Stimulated activated CD8-positive, alpha-beta memory T cell treated with anti-CD3 and anti-CD28 coated beads, Interleukin-15, amount 100 ng/mL, for 4 hours (primary cell): Measurements from ENCODE around the gene MAST3.

ENCODE experiments used
- DNase-seq, 2 donors: peaks; one replicate each; pipeline ENCODE4 v3.0.0-alpha.2; 2020; ENCODE audit warnings: low read depth in 2 of 2

MAST3 gene

DNA sequence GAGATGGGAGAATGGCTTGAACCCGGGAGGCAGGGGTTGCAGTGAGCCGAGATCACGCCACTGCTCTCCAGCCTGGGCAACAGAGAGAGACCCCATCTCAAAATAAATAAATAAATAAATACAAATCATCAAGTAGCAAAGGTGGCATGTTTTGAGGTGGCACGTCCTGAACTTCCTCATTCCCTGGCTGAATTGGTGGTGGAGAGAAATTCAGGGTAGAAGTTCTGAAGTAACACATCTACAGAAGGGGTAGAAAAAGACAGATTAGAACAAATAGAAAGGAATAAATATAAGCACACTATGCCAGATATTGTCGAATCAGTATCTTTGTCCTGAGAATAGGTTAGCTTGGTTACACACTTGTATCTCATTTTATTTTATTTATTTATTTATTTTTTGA, 82.4 kb downstream of the MAST3 start:
- DNase-seq = no peak

DNA sequence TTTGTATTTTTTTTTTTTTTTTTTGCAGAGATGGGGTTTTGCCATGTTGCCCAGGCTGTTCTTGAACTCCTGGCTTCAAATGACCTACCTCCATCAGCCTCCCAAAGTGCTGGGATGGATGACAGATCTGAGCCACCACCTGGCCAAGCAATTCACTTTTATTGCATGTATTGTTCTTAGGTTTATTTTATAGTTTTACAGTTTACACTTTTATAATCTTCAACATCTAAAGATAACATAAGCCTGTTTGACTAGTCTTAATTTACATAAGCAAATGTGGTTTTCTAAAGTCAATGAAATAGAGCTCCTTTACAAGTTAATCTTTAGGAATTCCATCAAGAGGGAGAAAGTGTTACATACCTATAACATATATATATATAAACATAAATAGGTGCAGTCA, 86.0 kb downstream of the MAST3 start:
- DNase-seq = no peak

DNA sequence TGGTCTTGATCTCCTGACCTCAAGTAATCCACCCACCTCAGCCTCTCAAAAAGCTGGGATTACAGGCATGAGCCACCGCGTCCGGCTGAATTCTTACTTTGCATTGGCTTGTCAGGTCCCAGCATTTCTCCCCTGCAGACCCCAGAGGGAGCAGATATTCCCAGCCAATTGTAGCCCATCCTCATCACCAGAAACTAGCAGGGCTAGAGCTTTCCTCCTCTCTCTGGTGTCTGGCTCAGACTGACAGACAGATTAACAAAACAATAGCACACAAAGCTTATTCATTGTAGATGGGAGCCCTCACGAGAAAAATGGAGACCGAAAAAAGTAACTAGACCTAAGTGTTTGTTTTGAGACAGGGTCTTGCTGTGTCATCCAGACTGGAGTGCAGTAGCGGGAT, 88.0 kb downstream of the MAST3 start:
- DNase-seq = no peak

DNA sequence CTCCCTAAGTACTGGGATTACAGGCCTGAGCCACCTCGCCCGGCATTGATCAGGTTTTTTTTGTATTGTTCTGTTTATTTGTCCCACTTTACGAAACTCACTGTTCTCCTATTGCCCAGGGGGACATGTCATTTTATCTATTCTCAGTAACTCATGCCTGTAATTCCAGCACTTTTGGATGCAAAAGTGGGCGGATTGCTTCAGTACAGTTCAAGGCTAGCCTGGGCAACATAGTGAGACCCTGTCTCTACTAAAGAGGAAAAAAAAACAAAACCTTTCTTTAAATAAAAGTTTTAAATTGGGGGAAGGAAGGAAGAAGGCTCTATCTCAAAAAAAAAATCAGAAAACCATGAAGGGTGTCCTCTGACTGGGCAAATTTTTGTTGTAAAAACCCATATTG, 92.7 kb downstream of the MAST3 start:
- DNase-seq = no peak

DNA sequence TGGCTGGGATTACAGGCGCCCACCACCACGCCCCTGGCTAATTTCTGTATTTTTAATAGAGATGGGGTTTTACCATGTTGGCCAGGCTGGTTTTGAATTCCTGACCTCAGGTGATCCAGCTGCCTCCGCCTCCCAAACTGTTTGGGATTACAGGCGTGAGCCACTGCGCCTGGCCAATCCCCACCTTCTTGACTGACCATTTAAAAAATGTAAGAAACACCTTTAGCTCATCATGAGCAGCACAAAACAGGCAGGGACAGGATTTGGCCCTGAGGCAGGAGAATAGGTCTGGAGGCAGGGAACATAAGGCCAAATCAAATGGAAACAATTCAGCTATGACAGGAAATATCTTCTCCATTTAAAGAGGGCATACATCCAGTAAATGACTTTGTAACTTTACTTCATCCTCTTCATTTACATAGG, 94.1 kb downstream of the MAST3 start:
- DNase-seq = no peak

DNA sequence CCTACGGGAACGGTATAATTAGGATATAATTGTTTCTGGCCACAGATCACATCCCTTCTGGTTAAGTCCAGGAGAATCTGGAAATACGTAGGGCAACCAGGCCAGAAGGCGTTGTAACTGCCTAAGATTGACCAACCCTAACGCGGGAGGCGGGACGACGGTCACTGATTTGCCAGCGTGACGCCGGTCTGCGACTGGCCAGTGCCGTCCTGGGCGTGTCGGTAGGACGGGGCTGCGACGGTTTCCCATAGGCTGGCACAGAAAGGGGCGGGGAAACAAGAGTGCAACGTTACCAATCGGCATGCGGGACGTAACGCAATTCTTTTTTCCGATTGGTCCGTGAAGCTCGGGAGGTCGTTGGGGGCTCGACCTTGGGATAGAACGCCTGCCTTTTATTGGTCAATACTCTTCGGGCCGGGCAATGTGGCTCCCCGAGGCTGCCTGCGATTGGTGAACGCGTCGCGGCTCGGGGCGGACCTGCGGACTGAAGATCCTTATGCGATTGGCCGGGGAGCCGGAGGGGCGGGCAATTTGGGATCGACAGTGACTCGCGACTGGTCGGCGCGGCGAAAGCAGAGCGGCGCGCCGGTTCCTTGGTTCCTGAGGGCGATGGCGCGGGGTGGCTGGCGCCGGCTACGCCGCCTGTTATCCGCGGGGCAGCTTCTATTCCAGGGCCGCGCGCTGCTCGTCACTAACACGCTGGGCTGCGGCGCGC, 95.3 kb downstream of the MAST3 start, which contains the start of gene MPV17L2:
Gene MPV17L2 (plus strand): TSS at position 546 of the 715 bp plus-strand sequence. CDS start 64 bp downstream, at position 610.
- DNase-seq = peak; percentile 96 to 98

DNA sequence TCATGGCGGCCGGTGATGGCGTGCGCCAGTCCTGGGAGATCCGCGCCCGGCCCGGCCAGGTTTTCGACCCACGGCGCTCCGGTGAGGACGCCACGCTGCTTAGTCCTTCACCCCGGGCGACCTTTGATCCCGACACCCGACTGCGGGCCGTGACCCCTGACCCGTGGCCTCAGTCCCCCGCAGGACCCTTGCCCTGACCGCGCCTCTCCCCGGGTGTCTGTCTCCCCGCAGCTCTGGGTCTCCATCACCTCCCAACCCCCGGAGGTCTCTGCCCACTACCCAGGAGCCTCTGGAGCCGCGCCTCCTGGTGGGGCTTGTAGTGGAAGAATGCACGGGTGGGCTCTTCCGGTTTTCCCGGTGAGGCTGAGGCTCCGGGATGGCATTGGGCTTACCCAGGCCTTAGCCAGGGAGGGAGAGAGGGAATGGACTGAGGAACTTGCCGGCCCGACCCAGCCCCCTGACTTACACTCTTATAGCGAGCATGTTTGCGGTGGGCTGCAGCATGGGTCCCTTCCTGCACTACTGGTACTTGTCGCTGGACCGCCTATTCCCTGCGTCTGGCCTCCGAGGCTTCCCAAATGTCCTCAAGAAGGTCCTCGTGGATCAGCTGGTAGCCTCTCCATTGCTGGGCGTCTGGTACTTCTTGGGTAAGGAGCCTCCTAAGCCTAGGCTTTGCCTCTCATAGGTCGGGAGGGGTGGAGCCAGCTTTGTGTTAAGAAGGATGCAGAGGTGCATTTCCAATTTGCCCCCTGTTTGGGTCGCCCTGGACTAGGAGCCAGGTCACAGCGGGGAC, 96.0 kb downstream of the MAST3 start:
- DNase-seq = no peak

DNA sequence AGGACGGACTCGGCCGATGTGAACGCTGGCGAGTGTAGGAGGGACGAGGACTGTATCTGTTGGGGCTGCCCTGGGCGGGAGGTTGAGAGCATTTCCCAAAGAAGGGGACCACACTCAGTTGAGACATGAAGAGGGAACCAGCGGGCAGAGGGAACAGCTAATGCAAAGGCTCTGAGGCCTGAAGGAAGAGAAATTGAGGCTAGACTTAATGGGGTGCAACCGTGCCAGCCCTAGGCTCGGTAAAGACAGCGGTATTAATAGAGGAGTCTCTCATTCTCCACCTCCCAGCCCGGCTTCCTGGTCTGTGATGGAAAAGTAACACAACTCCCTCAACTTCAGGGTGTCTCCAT, 96.6 kb downstream of the MAST3 start:
- DNase-seq = no peak

DNA sequence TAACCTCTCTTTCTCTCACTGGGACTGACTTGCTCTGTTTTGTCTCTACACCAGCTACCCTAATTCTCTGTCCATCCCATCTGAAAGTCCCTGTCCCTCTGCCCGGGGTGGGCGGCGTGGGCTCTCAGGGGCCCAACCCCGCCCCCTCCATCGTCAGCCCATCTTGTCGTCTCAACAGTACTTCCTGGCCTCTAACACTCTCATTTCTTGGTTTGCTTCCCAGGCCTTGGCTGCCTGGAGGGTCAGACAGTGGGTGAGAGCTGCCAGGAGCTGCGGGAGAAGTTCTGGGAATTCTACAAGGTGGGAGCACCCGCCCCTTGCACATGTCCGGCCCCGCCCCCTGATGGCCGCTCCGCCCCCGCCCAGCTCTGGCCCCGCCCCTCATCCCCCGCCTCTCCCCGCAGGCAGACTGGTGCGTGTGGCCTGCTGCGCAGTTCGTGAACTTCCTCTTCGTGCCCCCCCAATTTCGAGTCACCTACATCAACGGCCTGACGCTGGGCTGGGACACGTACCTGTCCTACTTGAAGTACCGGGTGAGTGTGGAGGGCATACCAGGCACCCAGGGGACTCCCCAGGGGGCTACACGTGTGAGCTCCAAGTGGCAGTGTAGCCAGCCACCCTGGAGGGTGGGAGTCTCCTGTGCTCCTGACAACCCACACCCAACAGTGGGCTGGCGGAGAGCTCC, 97.1 kb downstream of the MAST3 start:
- no peak for DNase-seq

DNA sequence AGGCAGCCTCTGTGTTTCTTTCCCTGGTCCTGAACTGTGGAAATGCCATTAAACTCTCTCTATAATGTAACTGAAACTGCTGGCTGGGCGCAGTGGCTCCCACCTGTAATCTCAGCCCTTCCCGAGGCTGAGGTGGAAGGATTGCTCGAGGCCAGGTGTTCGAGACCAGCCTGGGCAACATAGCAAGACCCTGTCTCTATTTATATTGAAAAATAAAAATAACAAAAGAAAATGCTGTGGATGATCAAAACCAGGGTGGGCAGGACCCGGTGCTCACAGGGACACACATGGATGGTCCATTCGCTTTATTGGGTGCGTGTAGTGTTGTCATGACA, 98.9 kb downstream of the MAST3 start:
- DNase-seq = no peak

DNA sequence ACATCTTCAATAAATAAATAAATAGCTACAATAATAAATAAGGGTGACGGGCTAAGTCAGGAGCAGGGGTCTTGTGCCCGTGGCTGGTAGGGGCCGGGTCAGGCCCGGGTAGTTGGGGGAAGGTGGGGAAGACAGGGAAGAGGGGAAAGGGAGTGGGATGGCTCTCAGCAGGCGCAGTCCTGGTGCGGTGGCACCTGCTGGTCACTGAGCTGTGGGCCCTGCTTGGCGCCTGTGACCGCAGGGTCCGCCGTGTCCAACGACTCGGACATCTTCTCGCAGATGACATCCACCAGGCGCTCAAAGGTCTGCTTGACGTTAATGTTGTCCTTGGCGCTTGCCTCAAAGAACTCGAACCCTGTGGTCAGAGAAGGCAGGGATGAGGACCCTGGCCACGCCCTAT, 99.7 kb downstream of the MAST3 start:
- no peak for DNase-seq

DNA sequence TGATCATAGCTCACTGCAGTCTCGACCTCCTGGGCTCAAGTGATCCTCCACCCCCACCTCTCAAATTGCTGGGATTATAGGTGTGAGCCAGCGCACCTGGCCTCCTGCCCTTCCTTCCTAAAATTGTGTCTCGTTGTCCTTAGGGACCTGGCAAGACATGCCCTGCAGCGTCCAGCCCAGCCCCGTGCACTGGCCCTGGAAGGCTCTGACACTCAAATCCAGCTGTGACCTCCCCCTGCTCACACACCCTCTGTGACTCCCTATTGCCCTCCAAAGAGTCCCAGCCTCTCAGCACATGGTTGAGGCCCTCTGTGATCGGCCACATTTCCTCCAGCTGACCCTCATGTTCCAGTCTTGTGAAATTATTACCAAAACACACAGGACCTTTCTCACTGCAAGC, 100.4 kb downstream of the MAST3 start:
- DNase-seq = no peak

DNA sequence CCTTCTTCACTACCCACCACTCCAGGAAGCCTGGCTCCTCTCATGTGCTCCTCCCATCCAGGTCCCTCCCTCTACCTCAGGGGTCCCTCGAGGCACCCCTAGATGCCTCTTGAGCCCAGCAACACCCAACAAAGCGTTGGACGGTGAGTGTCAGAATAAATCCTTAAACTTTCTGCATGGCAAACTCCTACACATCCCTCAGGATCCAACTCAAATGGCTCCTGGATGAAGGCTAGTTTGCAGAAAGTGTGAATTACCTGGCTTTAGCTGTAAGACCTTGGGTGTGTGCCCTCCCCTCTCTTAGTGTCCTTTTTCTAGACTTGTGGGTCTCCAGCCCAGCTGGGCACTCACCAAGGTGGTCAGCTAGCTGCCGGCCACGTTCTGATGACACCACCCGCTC, 100.8 kb downstream of the MAST3 start:
- no peak for DNase-seq
